IPS-20b (cell line): ENCODE data around the gene ATP8A2.

Source experiments
- H3K27ac ChIP-seq: one replicate; pipeline ENCODE4 v1.5.1; 2013; ENCODE audit warnings: low read length
- H3K27me3 ChIP-seq: 2 replicates; pipeline ENCODE4 v1.6.1; 2013; ENCODE audit warnings: mild to moderate bottlenecking, low read length, inconsistent platforms; ENCODE audit not compliant: insufficient read depth
- H3K36me3 ChIP-seq: 2 replicates; pipeline ENCODE4 v1.6.1; 2013; ENCODE audit warnings: low read depth, mild to moderate bottlenecking, inconsistent platforms, low read length, moderate library complexity; ENCODE audit not compliant: insufficient read depth
- H3K4me1 ChIP-seq: 2 replicates; pipeline ENCODE4 v1.6.1; 2013; ENCODE audit warnings: mild to moderate bottlenecking, control low read depth, inconsistent platforms, low read length, moderate library complexity; ENCODE audit not compliant: insufficient read depth
- H3K4me3 ChIP-seq: 2 replicates; pipeline ENCODE4 v1.5.1; 2013; ENCODE audit warnings: mild to moderate bottlenecking, low read length, inconsistent platforms
- H3K9ac ChIP-seq: 2 replicates; pipeline ENCODE4 v1.6.1; 2013; ENCODE audit warnings: low read depth, mild to moderate bottlenecking, inconsistent platforms, low read length, moderate library complexity
- H3K9me3 ChIP-seq: 2 replicates; pipeline ENCODE4 v1.6.1; 2013; ENCODE audit warnings: mild to moderate bottlenecking, low read depth, low read length, inconsistent platforms; ENCODE audit not compliant: insufficient read depth

The ATP8A2 gene

DNA sequence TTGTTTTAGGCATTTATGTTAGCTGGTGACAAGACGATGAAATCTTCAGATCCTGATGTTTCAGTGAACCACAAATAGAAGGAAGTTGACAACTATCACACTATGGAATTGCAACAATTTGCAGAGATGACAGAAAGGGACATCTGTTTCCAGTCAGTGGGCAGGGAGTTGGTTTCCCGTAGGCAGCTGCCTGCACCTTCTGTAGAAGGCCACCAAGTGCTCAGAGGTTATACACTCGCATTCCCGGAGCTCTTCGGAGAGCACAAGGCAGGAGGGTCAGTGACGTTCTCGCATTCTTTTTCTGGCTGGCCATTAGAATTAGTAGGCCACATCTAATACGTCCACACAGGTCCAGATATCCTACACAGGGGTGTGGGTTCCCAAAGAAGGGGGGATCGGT, 550.6 kb downstream of the ATP8A2 start:
- Histone ChIP-seq H3K4me1 (peaks cover 18% of the 10 kb centered on the region; the same call in 1 of the 2 replicates), H3K9me3 (no peaks in the 10 kb centered on the region), H3K27me3 (peaks cover 26% of the 10 kb centered on the region), H3K36me3 (no peaks in the 10 kb centered on the region), H3K9ac (no peak overlapping the region), H3K4me3 (no peak overlapping the region), H3K27ac (no peak overlapping the region)

DNA sequence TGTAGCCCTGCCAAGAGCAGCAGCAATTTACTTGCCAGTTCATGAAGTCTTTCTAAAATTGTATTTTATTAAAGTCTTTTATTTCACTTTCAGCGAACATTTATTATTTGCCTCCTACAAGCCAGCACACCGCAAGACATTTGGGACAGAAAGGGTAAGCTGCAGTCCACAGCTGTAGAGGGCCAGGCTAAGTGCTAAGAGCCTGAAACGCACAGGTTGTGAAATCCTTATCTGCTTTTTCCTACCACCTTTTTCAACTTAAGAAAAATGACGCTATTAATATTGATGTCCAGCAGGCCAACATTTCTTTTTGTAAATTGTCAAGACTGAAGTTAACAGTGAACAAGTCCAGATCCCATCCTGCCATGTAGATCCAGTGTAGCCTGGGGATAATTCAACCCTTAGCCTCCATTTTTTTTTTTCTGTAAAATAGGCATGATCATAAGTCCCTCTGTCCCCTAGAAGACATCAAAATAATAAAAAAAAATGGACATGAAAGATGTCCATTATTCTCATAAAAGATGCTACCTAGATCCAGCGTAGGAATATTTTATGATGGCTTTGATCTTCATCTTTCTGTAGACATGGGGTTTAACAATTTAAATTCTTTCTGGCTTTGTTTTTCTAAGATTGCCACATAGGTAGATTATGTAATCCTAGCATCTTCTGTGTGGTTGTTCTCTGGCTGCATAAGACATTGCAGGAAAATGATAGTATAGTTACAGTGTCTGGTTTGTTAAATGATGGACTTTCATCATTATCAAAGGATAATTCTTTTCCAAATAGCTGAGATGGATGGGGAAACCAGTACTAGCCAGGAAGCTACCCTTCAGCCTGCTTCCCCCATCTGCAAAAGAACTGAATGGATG, 551.7 kb downstream of the ATP8A2 start:
- no peak overlapping the region for H3K9ac ChIP-seq
- no peak overlapping the region for H3K4me3 ChIP-seq
- no peaks in the 10 kb centered on the region for H3K36me3 ChIP-seq
- H3K27ac ChIP-seq = no peak overlapping the region
- H3K27me3 ChIP-seq = peaks cover 18% of the 10 kb centered on the region; the same call in 1 of the 2 replicates
- no peaks in the 10 kb centered on the region for H3K9me3 ChIP-seq
- H3K4me1 ChIP-seq = peaks cover 28% of the 10 kb centered on the region; the same call in 1 of the 2 replicates

DNA sequence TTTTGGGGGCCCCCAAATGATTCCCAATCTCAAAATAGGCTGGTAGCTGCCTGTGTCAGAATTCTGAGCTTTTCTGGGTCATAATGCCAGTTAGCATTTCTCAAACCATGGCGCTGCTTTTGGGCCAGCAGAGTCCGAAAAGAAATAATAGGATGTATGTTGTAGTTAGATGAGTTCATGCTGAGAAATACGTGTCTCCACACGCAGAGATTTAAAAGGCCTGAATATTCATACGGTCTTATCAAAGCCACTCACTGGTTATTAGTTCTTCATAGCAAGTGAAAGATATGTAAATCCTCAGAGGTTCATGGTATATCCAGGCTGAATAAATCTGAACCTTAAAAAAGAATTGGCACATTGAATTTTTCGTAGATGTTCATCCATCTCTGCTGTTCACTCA, 555.6 kb downstream of the ATP8A2 start:
- no peak overlapping the region for H3K9ac ChIP-seq
- H3K27me3 ChIP-seq = no peaks in the 10 kb centered on the region; the same call in 1 of the 2 replicates
- no peak overlapping the region for H3K4me3 ChIP-seq
- peaks cover 41% of the 10 kb centered on the region; the same call in 1 of the 2 replicates for H3K4me1 ChIP-seq
- H3K36me3 ChIP-seq = no peaks in the 10 kb centered on the region
- no peaks in the 10 kb centered on the region for H3K9me3 ChIP-seq
- H3K27ac ChIP-seq = no peak overlapping the region

DNA sequence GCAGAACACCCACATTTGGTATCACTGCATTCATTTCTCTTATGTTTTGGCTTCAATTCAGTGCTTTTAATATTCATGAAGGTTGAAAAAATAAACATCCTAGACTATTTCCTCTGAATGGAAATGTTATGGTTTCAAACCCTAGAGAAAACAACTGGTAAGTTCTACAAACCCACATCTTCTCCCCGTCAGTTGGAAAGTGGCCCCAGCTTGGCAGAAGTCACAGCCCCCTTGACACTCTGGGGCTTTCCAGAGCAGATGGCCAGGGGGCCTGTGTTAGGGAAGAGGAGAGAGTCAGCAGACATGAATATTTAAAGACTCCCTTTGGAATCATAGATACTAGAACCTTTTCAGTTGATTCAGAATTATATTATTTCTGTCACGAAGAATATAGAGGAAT, 556.2 kb downstream of the ATP8A2 start:
- peaks cover 38% of the 10 kb centered on the region; the same call in 1 of the 2 replicates for H3K4me1 ChIP-seq
- H3K4me3 ChIP-seq = no peak overlapping the region
- no peaks in the 10 kb centered on the region for H3K36me3 ChIP-seq
- no peak overlapping the region for H3K27ac ChIP-seq
- H3K9ac ChIP-seq = no peak overlapping the region; the same call in 1 of the 2 replicates
- no peaks in the 10 kb centered on the region; the same call in 1 of the 2 replicates for H3K27me3 ChIP-seq
- no peaks in the 10 kb centered on the region for H3K9me3 ChIP-seq

DNA sequence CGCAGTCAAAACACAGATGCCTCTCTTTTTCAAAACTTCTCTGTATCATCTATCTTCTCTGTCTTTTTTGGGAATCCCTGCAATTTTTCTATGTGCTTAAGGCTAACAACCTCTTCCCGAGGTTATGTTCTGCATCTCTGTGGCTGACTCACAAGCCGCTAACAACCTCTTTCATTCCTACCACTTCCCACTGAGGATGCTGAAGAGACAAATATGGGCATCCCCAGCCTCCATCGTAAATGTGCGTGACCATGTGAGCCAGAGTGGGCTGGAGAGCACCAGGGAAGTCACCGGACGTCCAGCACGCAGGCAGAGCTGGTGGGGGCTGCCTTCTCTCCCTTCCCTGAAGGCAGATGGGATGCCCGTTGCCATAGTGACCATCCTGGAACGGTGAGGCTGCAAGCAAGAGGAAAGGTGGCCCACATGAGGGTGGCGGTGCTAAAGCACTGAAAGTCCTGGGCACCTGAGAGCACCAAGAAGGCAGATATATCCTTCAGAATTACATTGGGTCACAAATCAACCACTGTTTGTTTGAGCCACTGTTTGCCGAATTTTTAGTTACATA, 557.2 kb downstream of the ATP8A2 start:
- H3K4me1 ChIP-seq = peaks cover 33% of the 10 kb centered on the region; the same call in 1 of the 2 replicates
- no peak overlapping the region for H3K27ac ChIP-seq
- H3K27me3 ChIP-seq = no peaks in the 10 kb centered on the region; the same call in 1 of the 2 replicates
- H3K4me3 ChIP-seq = no peak overlapping the region
- no peaks in the 10 kb centered on the region for H3K36me3 ChIP-seq
- no peak overlapping the region for H3K9ac ChIP-seq
- H3K9me3 ChIP-seq = no peaks in the 10 kb centered on the region

DNA sequence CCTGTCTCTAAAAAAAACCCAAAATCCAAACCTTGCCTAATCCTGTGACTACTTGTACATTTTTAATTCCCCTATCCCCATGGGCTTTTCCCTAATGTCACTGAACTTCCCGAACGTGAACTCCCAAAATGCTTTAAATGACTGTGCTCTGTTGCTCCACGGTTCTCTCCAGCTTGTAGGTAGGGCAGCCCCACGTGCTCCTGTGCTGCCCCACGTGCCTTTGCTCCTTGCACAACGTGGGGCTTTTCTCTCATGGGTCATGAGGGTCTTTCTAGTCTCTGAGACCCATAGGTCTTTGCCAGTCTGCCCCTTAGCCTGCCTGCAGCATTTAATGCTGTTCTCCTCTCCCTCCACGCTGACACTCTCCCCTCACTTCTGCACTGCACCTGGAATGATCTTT, 558.0 kb downstream of the ATP8A2 start:
- Histone ChIP-seq H3K9ac (no peak overlapping the region), H3K36me3 (no peaks in the 10 kb centered on the region), H3K27ac (no peak overlapping the region), H3K4me1 (peaks cover 33% of the 10 kb centered on the region; the same call in 1 of the 2 replicates), H3K9me3 (no peaks in the 10 kb centered on the region), H3K4me3 (no peak overlapping the region), H3K27me3 (no peaks in the 10 kb centered on the region; the same call in 1 of the 2 replicates)

GRCh38 chr13:25930653-25931052, 558.9 kb downstream of the ATP8A2 start:
- no peaks in the 10 kb centered on the region for H3K9me3 ChIP-seq
- no peak overlapping the region for H3K4me3 ChIP-seq
- H3K27me3 ChIP-seq = no peaks in the 10 kb centered on the region; the same call in 1 of the 2 replicates
- no peaks in the 10 kb centered on the region for H3K36me3 ChIP-seq
- H3K4me1 ChIP-seq = peaks cover 33% of the 10 kb centered on the region; the same call in 1 of the 2 replicates
- no peak overlapping the region for H3K27ac ChIP-seq
- no peak overlapping the region for H3K9ac ChIP-seq

GRCh38 chr13:25932365-25932764, 560.6 kb downstream of the ATP8A2 start:
- no peaks in the 10 kb centered on the region for H3K9me3 ChIP-seq
- no peaks in the 10 kb centered on the region for H3K36me3 ChIP-seq
- H3K27ac ChIP-seq = no peak overlapping the region
- H3K27me3 ChIP-seq = no peaks in the 10 kb centered on the region; the same call in 1 of the 2 replicates
- H3K4me1 ChIP-seq = peaks cover 28% of the 10 kb centered on the region; the same call in 1 of the 2 replicates
- H3K4me3 ChIP-seq = no peak overlapping the region
- no peak overlapping the region for H3K9ac ChIP-seq

DNA sequence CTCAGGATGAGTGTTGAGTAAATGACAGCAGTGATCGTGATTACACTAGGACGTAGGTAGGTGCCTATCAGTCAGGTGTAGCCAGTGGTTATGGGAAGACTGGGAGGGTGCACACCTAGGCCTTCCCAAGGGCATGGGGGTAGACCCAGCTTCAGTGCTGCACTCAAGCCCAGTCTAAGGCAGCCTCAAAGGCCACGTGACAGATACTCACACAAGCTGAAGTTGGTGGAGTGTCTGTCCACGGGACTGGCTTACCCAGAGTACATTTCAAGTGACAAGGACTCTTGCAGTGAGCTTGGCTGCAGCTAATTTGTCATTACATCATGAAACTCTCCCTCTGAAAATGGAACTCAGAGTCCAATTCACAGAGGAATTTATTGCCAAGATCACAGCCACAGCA, 561.7 kb downstream of the ATP8A2 start:
- Histone ChIP-seq H3K9me3 (no peaks in the 10 kb centered on the region), H3K4me3 (no peak overlapping the region), H3K27me3 (no peaks in the 10 kb centered on the region), H3K36me3 (no peaks in the 10 kb centered on the region), H3K9ac (no peak overlapping the region), H3K27ac (no peak overlapping the region), H3K4me1 (peaks cover 16% of the 10 kb centered on the region; the same call in 1 of the 2 replicates)

DNA sequence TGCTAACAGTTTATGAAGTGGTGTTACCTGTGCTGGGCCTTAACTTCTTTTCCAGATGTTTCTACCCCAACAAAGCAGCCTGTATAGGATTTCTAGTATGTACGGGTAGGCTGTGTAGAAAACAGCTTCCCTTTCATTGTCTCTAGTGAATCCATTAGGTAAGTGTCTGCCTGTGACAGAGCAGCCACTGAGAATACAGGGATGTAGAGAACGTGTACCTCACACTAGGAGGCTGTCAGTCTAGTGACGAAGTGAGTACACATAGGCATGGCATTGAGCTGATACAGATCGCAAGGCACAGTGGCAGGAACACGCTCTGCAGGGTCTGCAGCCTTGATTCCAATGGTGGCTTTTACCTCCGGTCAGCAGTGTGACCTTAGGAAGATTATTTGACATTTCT, 562.4 kb downstream of the ATP8A2 start:
- Histone ChIP-seq H3K4me1 (peaks cover 14% of the 10 kb centered on the region; the same call in 1 of the 2 replicates), H3K27ac (no peak overlapping the region), H3K36me3 (no peaks in the 10 kb centered on the region), H3K4me3 (no peak overlapping the region), H3K9ac (no peak overlapping the region), H3K9me3 (no peaks in the 10 kb centered on the region), H3K27me3 (no peaks in the 10 kb centered on the region)

DNA sequence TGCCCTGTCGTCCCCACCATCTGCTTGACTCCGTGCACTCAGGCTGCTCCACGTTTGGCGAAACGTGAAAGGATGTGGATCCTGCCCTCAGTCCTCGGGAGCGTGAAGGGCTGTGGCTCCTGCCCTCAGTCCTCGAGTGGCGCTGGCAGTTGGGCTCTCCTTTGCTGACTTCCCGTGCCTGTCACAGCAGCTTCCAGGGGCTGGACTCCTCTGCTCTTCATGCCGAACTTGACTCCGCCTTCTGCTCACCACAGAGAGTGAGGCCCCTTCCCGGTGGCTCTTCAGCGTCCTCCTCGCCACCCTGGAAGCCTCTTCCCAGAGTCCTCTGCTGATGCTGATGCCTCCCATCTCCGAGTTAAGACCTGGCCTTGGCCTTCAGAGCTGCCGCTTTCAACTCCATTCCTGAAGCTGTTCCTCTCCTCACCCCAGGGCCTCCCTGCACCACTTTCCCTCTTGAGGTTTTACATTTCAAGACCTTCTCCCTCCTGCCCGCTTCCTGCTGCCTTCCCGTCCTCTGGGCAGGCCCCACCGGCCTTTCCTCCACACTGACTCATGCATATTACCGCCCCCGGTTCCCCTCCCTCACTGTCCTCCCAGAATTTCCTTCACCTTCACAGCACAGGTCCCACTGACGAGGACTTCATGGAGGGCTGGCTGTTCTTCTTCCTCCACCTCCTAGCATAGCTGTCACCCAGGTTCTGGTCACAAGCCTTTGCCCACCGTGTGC, 568.4 kb downstream of the ATP8A2 start:
- Histone ChIP-seq H3K4me1 (no peaks in the 10 kb centered on the region), H3K4me3 (no peak overlapping the region), H3K27me3 (peaks cover 4% of the 10 kb centered on the region; the same call in 1 of the 2 replicates), H3K9me3 (no peaks in the 10 kb centered on the region), H3K36me3 (no peaks in the 10 kb centered on the region), H3K9ac (no peak overlapping the region), H3K27ac (no peak overlapping the region)
